ENCODE results near the gene CLEC4M.
"Not testable (repeated sequence)": the region's sequence is repeated elsewhere in the genome, so short reads cannot be mapped to it uniquely, and the experiment has no call there.

CLEC4M gene

DNA sequence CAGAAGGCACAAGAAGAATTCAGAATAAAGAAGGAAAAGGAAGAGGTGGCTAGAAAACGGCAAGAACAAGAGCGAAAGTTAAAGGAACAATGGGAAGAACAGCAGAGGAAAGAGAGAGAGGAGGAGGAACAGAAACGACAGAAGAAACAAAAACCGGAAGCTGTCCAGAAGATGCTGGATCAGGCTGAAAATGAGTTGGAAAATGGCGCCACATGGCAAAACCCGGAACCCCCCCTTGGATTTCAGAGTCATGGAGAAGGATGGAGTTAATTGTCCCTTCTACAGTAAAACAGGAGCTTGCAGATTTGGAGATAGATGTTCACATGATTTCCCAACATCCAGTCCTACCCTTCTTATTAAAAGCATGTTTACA lies 22.4 kb upstream of the CLEC4M start:
- H3K27ac ChIP-seq: no peak overlapping the region
- TF ChIP-seq, protein P1, sequence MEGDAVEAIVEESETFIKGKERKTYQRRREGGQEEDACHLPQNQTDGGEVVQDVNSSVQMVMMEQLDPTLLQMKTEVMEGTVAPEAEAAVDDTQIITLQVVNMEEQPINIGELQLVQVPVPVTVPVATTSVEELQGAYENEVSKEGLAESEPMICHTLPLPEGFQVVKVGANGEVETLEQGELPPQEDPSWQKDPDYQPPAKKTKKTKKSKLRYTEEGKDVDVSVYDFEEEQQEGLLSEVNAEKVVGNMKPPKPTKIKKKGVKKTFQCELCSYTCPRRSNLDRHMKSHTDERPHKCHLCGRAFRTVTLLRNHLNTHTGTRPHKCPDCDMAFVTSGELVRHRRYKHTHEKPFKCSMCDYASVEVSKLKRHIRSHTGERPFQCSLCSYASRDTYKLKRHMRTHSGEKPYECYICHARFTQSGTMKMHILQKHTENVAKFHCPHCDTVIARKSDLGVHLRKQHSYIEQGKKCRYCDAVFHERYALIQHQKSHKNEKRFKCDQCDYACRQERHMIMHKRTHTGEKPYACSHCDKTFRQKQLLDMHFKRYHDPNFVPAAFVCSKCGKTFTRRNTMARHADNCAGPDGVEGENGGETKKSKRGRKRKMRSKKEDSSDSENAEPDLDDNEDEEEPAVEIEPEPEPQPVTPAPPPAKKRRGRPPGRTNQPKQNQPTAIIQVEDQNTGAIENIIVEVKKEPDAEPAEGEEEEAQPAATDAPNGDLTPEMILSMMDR (IDR thresholded peaks at IDR 0.05): no peak
- no peak for TF ChIP-seq ZFX (IDR thresholded peaks at IDR 0.05; ENCODE audit: borderline replicate concordance)

DNA sequence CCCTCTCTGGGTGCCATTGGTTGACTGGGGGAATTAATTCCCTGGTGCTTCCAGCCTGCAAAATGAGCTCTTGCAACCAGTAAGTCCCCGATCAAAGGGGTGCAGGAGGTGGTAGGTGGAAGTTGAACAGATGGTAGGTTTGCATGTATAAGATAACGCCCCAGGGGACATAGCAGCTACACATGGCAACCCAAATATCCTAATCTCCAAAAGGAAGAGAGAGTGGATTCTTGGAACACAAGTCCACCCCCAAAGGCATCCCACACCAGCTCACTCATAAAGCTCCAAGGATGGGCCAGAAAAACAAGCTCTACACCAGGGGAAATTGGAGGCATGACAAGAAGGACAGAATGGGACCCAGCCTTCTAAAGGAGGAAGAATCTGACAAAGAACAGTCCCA lies 20.5 kb upstream of the CLEC4M start:
- no peak overlapping the region for H3K27ac ChIP-seq

DNA sequence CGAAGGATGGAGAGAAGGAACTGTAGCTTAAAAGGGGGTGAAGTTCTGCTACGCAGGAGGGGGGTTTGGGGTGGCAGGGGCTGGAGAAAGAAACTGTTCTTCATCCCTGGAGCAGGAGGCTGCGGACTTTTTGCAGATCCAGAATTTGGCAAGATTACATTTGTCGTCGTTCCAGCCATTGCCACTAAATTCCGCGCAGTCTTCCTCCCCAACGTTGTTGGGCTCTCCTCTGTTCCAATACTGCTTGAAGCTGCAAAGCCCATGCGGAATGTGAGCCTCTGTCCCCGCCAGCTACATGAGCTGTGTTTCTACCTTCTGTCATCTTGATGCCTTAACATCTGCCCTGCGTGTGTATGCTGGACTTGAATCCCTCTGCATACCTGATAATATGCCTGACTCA lies 20.1 kb upstream of the CLEC4M start:
- TF ChIP-seq, protein P1 (IDR thresholded peaks at IDR 0.05): no peak
- TF ChIP-seq ZFX (IDR thresholded peaks at IDR 0.05; ENCODE audit: borderline replicate concordance): no peak
- no peak overlapping the region for H3K27ac ChIP-seq

More for the DNA sequence above, 20.5 kb upstream of the CLEC4M start:
- TF ChIP-seq, protein P1 (IDR thresholded peaks at IDR 0.05): no peak
- no peak for TF ChIP-seq ZFX (IDR thresholded peaks at IDR 0.05; ENCODE audit: borderline replicate concordance)

DNA sequence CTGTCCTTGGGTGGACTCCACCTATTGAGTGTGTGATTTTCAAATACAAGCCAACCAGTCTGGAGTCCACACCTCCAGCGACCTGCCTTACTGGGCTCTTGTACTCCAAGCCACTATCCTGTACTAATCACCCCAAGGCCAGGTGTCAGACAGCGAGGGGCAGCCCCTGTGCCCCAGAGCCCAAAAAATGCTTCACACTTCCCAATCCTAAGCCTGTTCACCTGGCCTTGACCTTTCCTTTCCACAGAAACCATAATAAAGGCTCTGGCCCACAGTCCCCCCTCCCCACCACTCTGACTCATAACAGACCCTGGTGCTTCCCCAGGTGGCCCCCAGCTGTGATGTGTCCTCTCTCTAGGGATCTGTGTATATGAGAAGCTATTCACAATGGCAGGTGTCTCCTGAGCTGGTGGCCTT lies 19.6 kb upstream of the CLEC4M start:
- H3K27ac ChIP-seq: no peak overlapping the region
- TF ChIP-seq, protein P1 (IDR thresholded peaks at IDR 0.05): no peak
- TF ChIP-seq ZFX (IDR thresholded peaks at IDR 0.05; ENCODE audit: borderline replicate concordance): no peak

DNA sequence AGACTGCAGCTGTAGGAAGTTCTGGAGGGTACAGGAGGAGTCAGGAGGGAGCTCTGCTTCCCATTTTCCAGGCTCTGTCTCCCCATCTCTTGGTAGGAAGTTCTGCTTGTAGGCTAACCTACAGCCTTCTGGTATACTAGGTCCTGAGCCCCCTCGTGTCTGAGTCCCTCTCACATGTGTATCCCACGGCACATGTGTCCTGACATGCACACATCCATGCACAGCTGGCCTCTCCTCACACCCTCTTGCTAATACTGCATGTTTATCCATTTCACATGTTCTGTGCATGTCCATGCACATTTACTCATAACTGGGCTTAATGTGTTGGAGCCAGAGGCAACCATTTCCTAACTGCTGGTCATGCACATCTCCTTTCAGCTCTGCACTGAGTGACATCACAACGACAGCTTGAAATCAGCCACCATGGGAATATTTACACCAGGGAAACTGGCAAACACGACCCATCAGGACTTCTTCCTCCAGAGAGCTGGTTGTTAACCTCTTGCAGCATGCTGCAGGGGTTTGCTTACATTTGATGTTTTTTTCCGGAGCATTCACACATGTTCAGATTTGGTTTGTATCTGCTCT lies 18.8 kb upstream of the CLEC4M start:
- TF ChIP-seq ZFX (IDR thresholded peaks at IDR 0.05; ENCODE audit: borderline replicate concordance): no peak
- TF ChIP-seq, protein P1 (IDR thresholded peaks at IDR 0.05): no peak
- no peak overlapping the region for H3K27ac ChIP-seq

DNA sequence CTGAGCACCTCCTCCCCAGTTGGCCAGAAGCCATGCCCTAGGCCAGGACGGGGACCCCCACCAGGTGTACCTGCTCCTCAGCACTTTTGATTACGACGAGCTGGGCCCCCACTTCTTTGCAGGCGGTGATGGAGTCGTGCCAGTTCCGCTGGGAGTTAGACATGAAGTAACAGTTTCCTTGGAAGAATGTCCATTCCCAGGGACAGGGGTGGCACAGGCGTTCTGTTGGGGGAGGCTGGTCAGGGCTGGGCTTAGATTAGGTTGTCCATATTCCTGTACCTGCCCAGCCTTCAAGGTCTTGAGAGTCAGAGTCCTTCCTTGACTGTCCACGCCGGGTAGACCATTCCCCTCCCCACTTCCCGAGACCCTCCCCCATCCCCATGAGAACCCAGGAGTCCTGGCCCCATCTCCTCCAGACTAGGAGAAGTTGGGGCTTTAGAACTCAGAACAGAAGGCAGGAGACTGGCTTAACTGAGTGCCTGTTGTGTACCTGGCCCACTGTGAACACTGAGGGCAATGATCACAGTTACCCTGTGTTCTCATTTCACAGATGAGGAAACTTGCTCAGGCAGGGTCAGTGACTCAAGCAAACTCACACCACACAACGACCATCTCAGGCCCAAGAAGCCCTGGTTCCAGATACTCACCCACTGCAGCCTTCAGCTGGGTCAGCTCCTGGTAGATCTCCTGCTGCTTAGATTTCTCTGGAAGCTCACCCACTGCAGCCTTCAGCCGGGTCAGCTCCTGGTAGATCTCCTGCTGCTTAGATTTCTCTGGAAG lies 18.0 kb upstream of the CLEC4M start:
- TF ChIP-seq ZFX (IDR thresholded peaks at IDR 0.05; ENCODE audit: borderline replicate concordance): no peak
- H3K27ac ChIP-seq: no peak overlapping the region

DNA sequence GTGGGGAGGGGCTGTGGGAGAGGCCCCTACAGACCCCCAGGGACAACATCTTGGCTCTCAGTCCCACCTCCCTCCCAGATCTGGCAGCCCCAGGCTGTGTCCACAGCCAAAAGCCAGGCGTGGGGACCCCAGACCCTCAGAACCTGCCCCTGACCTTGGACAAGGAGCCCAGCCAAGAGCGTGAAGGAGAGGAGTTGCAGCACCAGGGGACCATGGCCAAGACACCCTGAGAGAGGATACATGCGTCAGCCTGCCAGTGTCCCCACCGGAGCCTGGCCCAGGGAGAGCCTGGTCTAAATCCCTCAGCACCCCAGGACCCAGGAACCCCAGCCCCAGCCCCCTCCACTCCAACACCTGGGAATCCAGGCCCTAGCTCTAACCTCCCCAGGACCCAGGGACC lies 16.7 kb upstream of the CLEC4M start:
- H3K27ac ChIP-seq: not testable (repeated sequence)

DNA sequence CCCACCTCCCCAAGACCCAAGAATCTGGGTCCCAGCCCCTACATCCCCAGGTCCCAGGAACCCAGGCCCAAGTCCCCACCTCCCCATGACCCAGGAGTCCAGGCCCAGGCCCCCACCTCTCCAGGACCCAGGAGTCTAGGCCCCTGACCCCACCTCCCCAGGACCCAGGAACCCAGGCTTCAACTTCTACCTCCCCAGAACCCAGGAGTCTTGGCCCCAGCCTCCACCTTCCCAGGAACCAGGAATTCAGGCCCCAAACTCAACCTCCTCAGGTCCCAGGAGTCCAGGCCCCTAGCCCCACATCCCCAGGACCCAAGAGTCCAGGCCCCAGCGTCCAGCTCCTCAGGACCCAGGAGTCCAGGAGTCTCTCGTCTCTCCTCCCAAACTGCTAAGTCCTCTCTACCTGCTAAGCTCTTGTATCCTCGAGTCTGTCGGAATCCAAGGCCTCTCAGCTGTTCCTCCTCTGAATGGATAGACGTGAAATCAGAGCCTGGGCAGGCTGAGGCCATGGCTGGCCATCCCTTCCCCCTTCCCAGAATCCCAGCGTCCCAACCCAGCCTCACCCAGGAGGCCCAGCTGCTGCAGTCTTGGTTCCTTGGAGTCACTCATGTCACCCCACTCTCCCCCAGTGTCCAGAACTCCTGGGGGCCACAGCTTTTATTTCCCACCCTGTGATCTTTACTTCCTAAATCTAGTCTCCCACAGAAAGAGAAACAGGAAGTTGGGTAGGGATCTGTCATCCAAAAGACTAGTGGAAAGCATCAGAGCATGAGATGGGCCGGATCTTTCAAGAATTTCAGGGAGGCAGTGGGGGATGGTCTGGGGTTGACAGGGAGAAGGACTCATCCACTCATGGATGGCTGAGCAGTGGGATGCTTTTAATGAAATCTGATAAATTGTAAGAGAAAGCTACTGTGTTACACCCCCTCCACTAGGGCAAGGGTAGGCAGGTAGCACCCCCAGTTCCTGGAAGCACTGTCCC lies 15.8 kb upstream of the CLEC4M start, which contains the start of gene CD209:
Gene CD209 (minus strand): TSS at position 632 of the 982 bp plus-strand sequence. CDS start 23 bp downstream, at position 609.
- no peak within 1 kb of the TSS for H3K27ac ChIP-seq
- TF ChIP-seq, protein P1 (IDR thresholded peaks at IDR 0.05): no peak
- no peak for TF ChIP-seq ZFX (IDR thresholded peaks at IDR 0.05; ENCODE audit: borderline replicate concordance)
